DOHH2 (cell line): ENCODE results near the gene FBXL20.

Experiments
- CTCF ChIP-seq: fragments of 200-600 bp; sonication (generic); IDR thresholded peaks from one replicate; pipeline ENCODE4 v1.5.1; 2014; ENCODE audit warnings: antibody characterized with exemption, mild to moderate bottlenecking, low read depth, low read length; ENCODE audit not compliant: poor library complexity, severe bottlenecking
- EZH2phosphoT487 ChIP-seq: fragments of 200-600 bp; sonication (generic); IDR thresholded peaks from 2 replicates; pipeline ENCODE4 v1.6.1; 2017; ENCODE audit warnings: borderline replicate concordance, mild to moderate bottlenecking, antibody characterized with exemption, low read length, moderate library complexity, mixed read lengths

GRCh38 chr17:39283098-39283497 is 118.3 kb downstream of the FBXL20 start:
- no peak for TF ChIP-seq CTCF
- no peak for TF ChIP-seq EZH2phosphoT487
